Measurements from ENCODE around the gene CDC37L1. TPM values are rescaled to one million over a fixed set of nuclear protein-coding genes. Genes with fewer than 3 reads are reported as not detected.
"Not testable (repeated sequence)": the region's sequence is repeated elsewhere in the genome, so short reads cannot be mapped to it uniquely, and the experiment has no call there.

The CDC37L1 gene
- polyA plus RNA-seq (ENCODE audit: insufficient read length in 12 of 12) = 10 to 100 TPM in 11 of 12 donors, not detected in 1; 18.4 to 31.3 (median 27.7) TPM
- long read RNA-seq, donor 1, transcript CDC37L1-203 (2 exons, 784 nt) = major isoform, 5 of 8 reads
- long read RNA-seq, donor 1, partial matches to known transcripts = 0 of 8 reads
- long read RNA-seq, donor 1, other reads (novel, unspliced or antisense) = 0 of 8 reads
- long read RNA-seq, donor 2, transcript CDC37L1-201 (7 exons, 3,502 nt) = major isoform, 22 of 22 reads
- long read RNA-seq, donor 2, partial matches to known transcripts = 0 of 22 reads
- long read RNA-seq, donor 2, other reads (novel, unspliced or antisense) = 0 of 22 reads
- long read RNA-seq, donor 3, transcript CDC37L1-201 (7 exons, 3,502 nt) = major isoform, 5 of 6 reads
- long read RNA-seq, donor 3, partial matches to known transcripts = 0 of 6 reads
- long read RNA-seq, donor 3, other reads (novel, unspliced or antisense) = 0 of 6 reads
- long read RNA-seq, donor 4, partial matches to known transcripts = 0 of 4 reads
- long read RNA-seq, donor 4, other reads (novel, unspliced or antisense) = 0 of 4 reads
- long read RNA-seq, donor 5 = 0 reads
- long read RNA-seq, donor 6, partial matches to known transcripts = 0 of 4 reads
- long read RNA-seq, donor 6, other reads (novel, unspliced or antisense) = 0 of 4 reads
- long read RNA-seq, donor 7, partial matches to known transcripts = 0 of 7 reads
- long read RNA-seq, donor 7, other reads (novel, unspliced or antisense) = 0 of 7 reads
- long read RNA-seq, donor 8, transcript CDC37L1-201 (7 exons, 3,502 nt) = major isoform, 14 of 19 reads
- long read RNA-seq, donor 8, transcript CDC37L1-203 (2 exons, 784 nt) = minor isoform, 5 of 19 reads
- long read RNA-seq, donor 8, partial matches to known transcripts = 0 of 19 reads
- long read RNA-seq, donor 8, other reads (novel, unspliced or antisense) = 0 of 19 reads
- long read RNA-seq, donor 9, transcript CDC37L1-201 (7 exons, 3,502 nt) = major isoform, 7 of 10 reads
- long read RNA-seq, donor 9, partial matches to known transcripts = 0 of 10 reads
- long read RNA-seq, donor 9, other reads (novel, unspliced or antisense) = 0 of 10 reads
- long read RNA-seq, donor 10, transcript CDC37L1-203 (2 exons, 784 nt) = major isoform, 6 of 12 reads
- long read RNA-seq, donor 10, transcript CDC37L1-201 (7 exons, 3,502 nt) = major isoform, 6 of 12 reads
- long read RNA-seq, donor 10, partial matches to known transcripts = 0 of 12 reads
- long read RNA-seq, donor 10, other reads (novel, unspliced or antisense) = 0 of 12 reads
- long read RNA-seq, donor 11, transcript CDC37L1-203 (2 exons, 784 nt) = major isoform, 5 of 7 reads
- long read RNA-seq, donor 11, partial matches to known transcripts = 0 of 7 reads
- long read RNA-seq, donor 11, other reads (novel, unspliced or antisense) = 0 of 7 reads

DNA sequence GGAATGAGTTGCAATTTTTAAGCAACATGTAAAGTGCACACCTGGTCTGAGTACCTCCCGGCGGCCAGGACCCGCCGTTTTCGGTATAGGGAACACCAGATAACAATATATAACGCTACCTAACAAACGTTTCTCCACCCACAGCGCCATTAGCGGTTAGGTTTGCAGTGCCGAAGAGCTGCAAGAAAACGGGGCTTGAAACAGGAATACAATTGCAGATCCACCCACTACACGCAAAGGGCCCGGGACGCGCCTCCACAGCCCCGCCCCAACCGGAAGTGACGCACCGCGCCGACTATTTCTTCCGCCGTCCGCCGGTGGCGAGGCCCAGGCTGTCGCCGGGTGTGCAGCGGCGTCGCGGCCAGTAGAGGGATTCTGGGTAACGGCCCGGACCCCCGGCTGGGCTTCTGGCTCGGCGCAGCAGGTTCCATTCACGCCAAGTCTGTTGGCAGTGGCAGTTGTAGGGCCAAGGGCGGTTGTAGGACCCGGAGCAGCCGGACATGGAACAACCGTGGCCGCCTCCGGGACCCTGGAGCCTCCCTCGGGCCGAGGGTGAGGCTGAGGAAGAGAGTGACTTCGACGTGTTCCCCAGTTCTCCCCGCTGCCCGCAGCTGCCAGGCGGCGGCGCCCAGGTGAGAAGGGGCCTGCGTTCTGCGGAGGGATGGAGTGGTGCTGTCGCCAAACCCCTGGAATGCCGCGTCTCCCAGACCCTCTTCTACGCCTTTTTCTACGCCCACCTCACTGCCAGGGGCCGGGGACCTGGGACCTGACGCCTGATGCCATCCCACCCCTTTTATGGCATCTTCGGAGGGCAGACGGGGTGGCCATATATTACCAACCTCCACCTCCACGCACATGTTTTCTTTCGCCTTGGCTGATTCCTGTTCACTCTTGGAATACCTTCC is at the start of gene CDC37L1:
Gene CDC37L1, plus strand, starts transcription at position 302 of the 905 bp plus-strand sequence. Its CDS starts 199 bp downstream, at position 501.
- peak; percentile 98 for DNase-seq

DNA sequence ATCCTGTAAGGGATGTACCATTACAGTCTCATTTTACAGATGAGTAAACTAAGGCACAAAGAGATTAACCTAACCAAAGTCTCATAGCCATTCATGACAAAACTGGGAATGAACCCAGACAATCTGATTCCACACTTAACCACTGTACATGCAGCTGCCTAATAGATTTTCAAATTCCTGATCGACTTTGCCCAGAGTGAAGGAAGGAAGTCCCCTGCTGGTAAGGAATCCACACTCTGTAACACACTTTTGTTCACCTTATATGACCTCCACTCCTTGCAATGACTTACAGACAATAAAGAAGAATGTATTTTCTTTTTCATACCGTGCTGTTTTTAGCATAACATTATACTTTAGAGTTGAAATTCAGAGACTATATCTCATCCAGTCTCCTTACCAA is 48.5 kb upstream of the CDC37L1 start:
- DNase-seq = no peak

DNA sequence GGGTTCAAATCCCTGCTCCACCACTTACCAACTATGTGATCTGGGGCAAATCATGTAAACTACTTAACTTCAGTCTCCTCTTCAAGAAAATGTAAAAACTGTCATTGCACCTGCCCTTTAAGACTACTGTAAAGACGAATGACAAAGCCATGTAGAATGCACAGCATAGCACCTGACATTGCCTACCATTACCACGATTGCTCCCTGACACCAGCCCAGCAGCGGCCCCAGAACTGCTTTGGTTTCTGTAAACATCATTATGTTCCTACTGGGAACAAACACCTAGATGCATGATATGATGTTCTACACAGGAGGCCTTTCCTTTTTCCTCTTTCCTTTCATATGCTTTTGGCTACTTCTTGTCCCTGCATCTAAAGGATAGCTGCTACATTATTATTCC is 40.4 kb upstream of the CDC37L1 start:
- no peak for DNase-seq

GRCh38 chr9:4639420-4639819 is 39.9 kb upstream of the CDC37L1 start:
- DNase-seq = no peak

DNA sequence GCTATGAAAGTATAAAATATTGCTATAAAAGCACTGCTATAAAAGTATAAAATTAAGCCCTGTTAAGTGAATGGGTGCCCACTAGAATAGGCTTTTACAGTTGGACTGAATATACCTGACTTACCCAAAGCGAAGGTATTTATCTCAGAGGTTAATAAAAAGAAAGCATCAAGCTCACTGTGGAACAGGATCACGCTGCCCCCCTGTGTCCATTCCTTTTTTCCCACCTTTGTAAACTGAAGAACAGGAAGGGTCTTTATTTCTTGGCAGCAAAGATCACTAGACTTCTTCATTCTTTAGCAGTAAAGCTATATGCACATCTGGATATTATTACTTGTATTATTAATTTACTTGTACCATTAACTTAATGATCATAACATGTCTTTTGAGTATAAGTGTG is 39.3 kb upstream of the CDC37L1 start:
- DNase-seq = no peak

- no peak for DNase-seq
Measured at GRCh38 chr9:4642351-4642750, 37.0 kb upstream of the CDC37L1 start.

DNA sequence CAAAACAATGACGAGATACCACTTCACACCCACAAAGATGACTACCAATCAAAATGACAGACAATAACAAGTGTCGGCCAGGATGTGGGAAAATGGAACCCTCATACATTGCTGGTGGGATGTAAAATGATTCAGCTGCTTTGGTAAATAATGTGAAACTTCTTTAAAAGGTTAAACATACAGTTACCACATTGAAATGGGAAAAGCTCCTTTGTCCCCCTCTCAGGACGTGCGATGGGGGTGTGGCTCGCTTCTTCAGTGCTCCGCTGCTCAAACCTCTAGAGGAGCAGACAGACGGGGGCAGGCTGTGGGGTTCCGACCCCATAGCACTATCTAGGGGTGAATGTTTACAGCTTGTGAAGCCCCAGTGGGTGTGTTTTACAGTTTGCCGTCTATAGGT is 25.3 kb upstream of the CDC37L1 start:
- no peak for DNase-seq

- no peak for DNase-seq
Measured at GRCh38 chr9:4654538-4654937, 24.8 kb upstream of the CDC37L1 start.

GRCh38 chr9:4656196-4656595 is 23.2 kb upstream of the CDC37L1 start:
- not testable (repeated sequence) for DNase-seq

- DNase-seq = no peak
Measured at GRCh38 chr9:4656621-4657020, 22.7 kb upstream of the CDC37L1 start.

GRCh38 chr9:4657426-4658159 is 21.8 kb upstream of the CDC37L1 start:
- DNase-seq = no peak

GRCh38 chr9:4660665-4661064 is 18.7 kb upstream of the CDC37L1 start:
- not testable (repeated sequence) for DNase-seq

- no peak for DNase-seq
Measured at GRCh38 chr9:4661165-4661564, 18.2 kb upstream of the CDC37L1 start.

GRCh38 chr9:4661611-4662010 is 17.8 kb upstream of the CDC37L1 start:
- DNase-seq = no peak

DNA sequence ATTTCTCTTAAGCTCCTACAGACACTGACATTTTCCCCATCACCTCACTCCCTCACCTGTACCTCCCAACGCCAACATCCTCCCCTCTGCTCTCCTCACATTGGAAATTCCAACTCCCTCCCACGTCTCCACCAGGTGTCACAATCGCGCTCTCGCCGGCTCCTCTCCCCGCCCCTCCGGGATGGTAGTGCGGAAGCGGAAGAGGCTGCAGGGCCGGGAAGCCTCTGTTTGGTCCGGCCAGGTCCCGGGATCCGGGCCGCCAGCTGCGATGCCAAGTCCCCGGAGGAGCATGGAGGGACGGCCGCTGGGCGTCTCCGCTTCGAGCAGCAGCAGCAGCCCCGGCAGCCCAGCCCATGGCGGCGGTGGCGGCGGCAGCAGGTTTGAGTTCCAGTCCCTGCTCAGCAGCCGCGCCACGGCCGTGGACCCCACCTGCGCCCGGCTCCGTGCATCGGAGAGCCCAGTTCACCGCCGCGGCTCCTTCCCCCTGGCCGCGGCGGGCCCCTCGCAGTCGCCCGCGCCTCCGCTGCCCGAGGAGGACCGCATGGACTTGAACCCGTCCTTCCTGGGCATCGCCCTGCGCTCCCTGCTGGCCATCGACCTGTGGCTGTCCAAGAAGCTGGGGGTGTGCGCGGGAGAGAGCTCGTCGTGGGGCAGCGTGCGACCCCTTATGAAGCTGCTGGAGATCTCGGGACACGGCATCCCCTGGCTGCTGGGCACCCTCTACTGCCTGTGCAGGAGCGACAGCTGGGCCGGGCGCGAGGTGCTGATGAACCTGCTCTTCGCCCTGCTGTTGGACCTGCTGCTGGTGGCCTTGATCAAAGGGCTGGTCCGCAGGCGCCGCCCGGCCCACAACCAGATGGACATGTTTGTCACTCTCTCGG is 17.0 kb upstream of the CDC37L1 start, which contains the start of gene PLPP6:
Gene PLPP6, plus strand, starts transcription at position 187 of the 881 bp plus-strand sequence. Its CDS starts 82 bp downstream, at position 269.
- peak; percentile 81 for DNase-seq

DNA sequence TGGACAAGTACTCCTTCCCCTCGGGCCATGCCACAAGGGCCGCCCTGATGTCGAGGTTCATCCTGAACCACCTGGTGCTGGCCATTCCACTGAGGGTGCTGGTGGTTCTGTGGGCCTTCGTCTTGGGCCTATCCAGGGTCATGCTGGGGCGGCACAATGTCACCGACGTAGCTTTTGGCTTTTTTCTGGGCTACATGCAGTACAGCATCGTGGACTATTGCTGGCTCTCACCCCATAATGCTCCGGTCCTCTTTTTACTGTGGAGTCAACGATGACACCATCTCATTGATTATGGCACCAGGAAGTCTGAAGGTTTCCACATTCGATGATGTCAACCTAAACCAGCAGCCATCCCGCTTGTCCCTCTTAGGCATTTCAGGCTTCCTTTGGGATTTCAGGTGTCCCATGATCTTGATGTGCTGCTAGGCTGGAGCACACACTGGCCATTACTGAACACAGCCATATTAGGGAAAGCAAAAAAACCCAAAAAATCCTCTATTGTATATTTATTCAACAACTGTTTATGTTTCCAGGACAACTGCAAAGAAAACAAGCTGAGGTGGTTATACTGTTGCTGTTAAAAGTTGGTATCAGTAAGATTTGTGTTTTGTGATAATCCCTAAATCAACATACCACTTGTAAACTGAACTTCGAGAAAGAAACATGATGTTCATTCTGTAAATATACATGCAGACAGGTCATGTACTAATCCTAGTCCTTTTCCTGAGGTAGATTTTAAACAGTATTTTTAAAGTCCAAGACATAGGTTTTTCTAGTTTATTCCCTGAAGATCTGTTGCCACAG is 16.2 kb upstream of the CDC37L1 start:
- no peak for DNase-seq

GRCh38 chr9:4663956-4664355 is 15.4 kb upstream of the CDC37L1 start:
- DNase-seq = no peak

GRCh38 chr9:4665357-4665756 is 14.0 kb upstream of the CDC37L1 start:
- peak; percentile 20 for DNase-seq
